ENCODE measurements around the gene FASTK.

Gene FASTK

GRCh38 chr7:151101621-151102396, 21.2 kb upstream of the FASTK start:
- TF ChIP-seq, protein P1, sequence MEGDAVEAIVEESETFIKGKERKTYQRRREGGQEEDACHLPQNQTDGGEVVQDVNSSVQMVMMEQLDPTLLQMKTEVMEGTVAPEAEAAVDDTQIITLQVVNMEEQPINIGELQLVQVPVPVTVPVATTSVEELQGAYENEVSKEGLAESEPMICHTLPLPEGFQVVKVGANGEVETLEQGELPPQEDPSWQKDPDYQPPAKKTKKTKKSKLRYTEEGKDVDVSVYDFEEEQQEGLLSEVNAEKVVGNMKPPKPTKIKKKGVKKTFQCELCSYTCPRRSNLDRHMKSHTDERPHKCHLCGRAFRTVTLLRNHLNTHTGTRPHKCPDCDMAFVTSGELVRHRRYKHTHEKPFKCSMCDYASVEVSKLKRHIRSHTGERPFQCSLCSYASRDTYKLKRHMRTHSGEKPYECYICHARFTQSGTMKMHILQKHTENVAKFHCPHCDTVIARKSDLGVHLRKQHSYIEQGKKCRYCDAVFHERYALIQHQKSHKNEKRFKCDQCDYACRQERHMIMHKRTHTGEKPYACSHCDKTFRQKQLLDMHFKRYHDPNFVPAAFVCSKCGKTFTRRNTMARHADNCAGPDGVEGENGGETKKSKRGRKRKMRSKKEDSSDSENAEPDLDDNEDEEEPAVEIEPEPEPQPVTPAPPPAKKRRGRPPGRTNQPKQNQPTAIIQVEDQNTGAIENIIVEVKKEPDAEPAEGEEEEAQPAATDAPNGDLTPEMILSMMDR (IDR thresholded peaks at IDR 0.05) = no peak

GRCh38 chr7:151100921-151101320, 20.3 kb upstream of the FASTK start:
- TF ChIP-seq, protein P1 (IDR thresholded peaks at IDR 0.05) = no peak

GRCh38 chr7:151099486-151100211, 19.0 kb upstream of the FASTK start:
- TF ChIP-seq, protein P1 (IDR thresholded peaks at IDR 0.05) = no peak

GRCh38 chr7:151095828-151096475, 15.3 kb upstream of the FASTK start:
- TF ChIP-seq, protein P1 (IDR thresholded peaks at IDR 0.05) = no peak

- TF ChIP-seq, protein P1 (IDR thresholded peaks at IDR 0.05) = no peak
Measured at GRCh38 chr7:151095123-151095797, 14.7 kb upstream of the FASTK start.

DNA sequence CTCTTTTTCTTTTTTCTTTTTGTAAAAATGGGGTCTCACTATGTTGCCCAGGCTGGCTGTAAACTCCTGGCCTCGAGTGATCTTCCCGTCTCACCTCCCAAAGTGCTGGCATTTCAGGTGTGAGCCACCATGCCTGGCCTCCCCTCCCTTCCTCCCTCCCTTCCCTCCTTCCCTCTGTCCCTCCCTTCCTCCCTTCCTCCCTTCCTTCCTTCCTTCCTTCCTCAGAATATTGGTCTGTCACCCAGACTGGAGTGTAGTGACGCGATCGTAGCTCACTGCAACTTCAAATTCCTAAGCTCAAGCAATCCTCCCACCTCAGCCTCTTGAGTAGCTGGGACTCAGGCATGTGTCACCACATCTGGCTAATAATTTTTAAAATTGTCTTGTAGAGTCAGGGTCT, 14.1 kb upstream of the FASTK start:
- TF ChIP-seq, protein P1 (IDR thresholded peaks at IDR 0.05) = no peak

DNA sequence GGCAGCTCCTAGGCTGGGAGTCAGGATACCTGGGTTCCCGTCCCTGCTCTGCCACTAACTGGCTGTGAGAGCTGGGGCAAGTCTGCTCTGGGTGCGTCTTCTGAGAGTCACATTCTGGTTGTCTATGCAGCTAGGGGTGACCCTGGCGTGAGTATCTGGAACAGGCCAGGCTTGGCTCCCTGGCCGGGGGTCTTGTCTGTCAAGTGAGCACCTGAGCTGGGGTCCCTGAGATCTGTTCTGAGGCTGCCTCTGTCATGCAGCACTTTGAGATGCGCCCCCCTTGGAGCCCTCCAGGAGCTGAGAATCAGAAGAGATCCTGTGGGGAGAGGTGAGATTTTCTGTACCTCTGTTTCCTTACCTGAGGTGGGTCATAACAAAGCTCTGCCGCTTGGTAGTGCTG, 13.1 kb upstream of the FASTK start:
- TF ChIP-seq, protein P1 (IDR thresholded peaks at IDR 0.05) = no peak
